K562 (cell line): ENCODE data around the gene CACNA1C. TPM values are rescaled to one million over a fixed set of nuclear protein-coding genes. Genes with fewer than 3 reads are reported as not detected.

Experiments used
- ATAC-seq: fragments of 200-7000 bp; cut with Tn5 transposase; 3 replicates; pipeline ENCODE4 v1.9.1; 2020; ENCODE audit warnings: moderate library complexity
- BruUV-seq: library from RNA; stranded (reverse); fragments of 400-500 nt; replicated peaks from 2 replicates; lab custom pipeline; 2021; lab: Mats Ljungman, UMichigan
- CTCF ChIA-PET: fragments of 300-600 bp; formaldehyde crosslinking; extraction: SDS; loops from one replicate; lab custom pipeline; 2021; ENCODE audit warnings: low intra/inter-chr PET ratio; lab: Yijun Ruan, JAX
- POLR2A ChIA-PET: fragments of 300-600, 350-650 bp; sonication (Branson Sonifier 250); formaldehyde crosslinking; extraction: SDS; loops from one replicate; lab custom pipeline; 2021; ENCODE audit warnings: antibody characterized with exemption, inconsistent platforms; lab: Yijun Ruan, JAX
- DNase-seq, 4 experiments: peaks; one replicate each; pipeline versions ENCODE4 v3.0.0 to v3.0.0-alpha.2; 2011 to 2018; ENCODE audit warnings: low spot score in 3 of 4, mixed read lengths in 3 of 4; ENCODE audit errors: extremely low read depth in 1 of 4
- FAIRE-seq: peaks from 2 replicates; lab custom pipeline; 2011; peaks lifted over from hg19 to GRCh38; lab: Jason Lieb, UNC
- H2AFZ ChIP-seq: 2 replicates; pipeline ENCODE4 v1.6.0; 2011; ENCODE audit warnings: low read depth, low read length, control low read depth, inconsistent platforms
- H3K27ac ChIP-seq: fragments of 200-600 bp; 3 replicates; pipeline ENCODE4 v1.8.0; 2011; ENCODE audit warnings: low read depth, mild to moderate bottlenecking, control low read depth, inconsistent platforms, low read length, moderate library complexity, mixed read lengths; ENCODE audit errors: extremely low read depth
- H3K27me3 ChIP-seq, 2 experiments: fragments of 300-600 bp in 1 of 2; 2 replicates in 1 of 2; 3 replicates in 1 of 2; pipeline versions ENCODE4 v1.6.0 to v1.8.0; 2011; ENCODE audit warnings: inconsistent platforms in 2 of 2, low read length in 2 of 2, mild to moderate bottlenecking in 1 of 2, mixed read lengths in 1 of 2, moderate library complexity in 1 of 2; ENCODE audit not compliant: control insufficient read depth in 2 of 2, insufficient read depth in 2 of 2
- H3K36me3 ChIP-seq: fragments of 300-600 bp; 3 replicates; pipeline ENCODE4 v1.8.0; 2011; ENCODE audit warnings: mild to moderate bottlenecking, low read length, inconsistent platforms; ENCODE audit not compliant: control insufficient read depth, insufficient read depth
- H3K4me1 ChIP-seq, 2 experiments: fragments of 200-600 bp in 1 of 2; replicated peaks in 1 of 2; 2 replicates in 1 of 2; 3 replicates in 1 of 2; pipeline versions ENCODE4 v1.5.1 to v1.8.0; 2011; ENCODE audit warnings: inconsistent platforms in 2 of 2, low read length in 2 of 2, mild to moderate bottlenecking in 1 of 2, mixed read lengths in 1 of 2, moderate library complexity in 1 of 2; ENCODE audit not compliant: control insufficient read depth in 2 of 2, insufficient read depth in 2 of 2
- H3K4me2 ChIP-seq: 2 replicates; pipeline ENCODE4 v1.6.1; 2011; ENCODE audit warnings: low read length, control low read depth, inconsistent platforms, mixed read lengths; ENCODE audit not compliant: insufficient read depth
- H3K4me3 ChIP-seq: fragments of 200-600 bp; sonication (generic), shearing (Covaris generic); 2 replicates; pipeline ENCODE4 v1.5.1; 2016; ENCODE audit warnings: control low read depth, inconsistent platforms
- H3K79me2 ChIP-seq: fragments of 200-600 bp; 3 replicates; pipeline ENCODE4 v1.8.0; 2011; ENCODE audit warnings: low read length, inconsistent platforms; ENCODE audit not compliant: control insufficient read depth, insufficient read depth
- H3K9ac ChIP-seq, 2 experiments: 2 replicates each; pipeline versions ENCODE4 v1.6.0 to v1.6.1; 2011; ENCODE audit warnings: low read depth in 2 of 2, low read length in 2 of 2, control low read depth in 1 of 2, inconsistent platforms in 1 of 2, mild to moderate bottlenecking in 1 of 2, mixed read lengths in 1 of 2; ENCODE audit not compliant: insufficient read depth in 1 of 2
- H3K9me1 ChIP-seq: one replicate; pipeline ENCODE4 v1.6.0; 2011; ENCODE audit warnings: inconsistent platforms, mild to moderate bottlenecking, low read length, moderate library complexity; ENCODE audit not compliant: control insufficient read depth, insufficient read depth
- H3K9me3 ChIP-seq: replicated peaks from 2 replicates; pipeline ENCODE4 v1.5.1; 2011; ENCODE audit warnings: low read depth, low read length, inconsistent platforms; ENCODE audit not compliant: control insufficient read depth, insufficient read depth
- H4K20me1 ChIP-seq: replicated peaks from 2 replicates; pipeline ENCODE4 v1.6.1; 2011; ENCODE audit warnings: low read length, inconsistent platforms, mixed read lengths; ENCODE audit not compliant: control insufficient read depth, insufficient read depth
- GATA2 ChIP-seq: sonication (generic); formaldehyde crosslinking; IDR thresholded peaks from 2 replicates; pipeline ENCODE4 v1.4.0; 2020; ENCODE audit warnings: mild to moderate bottlenecking, missing genetic modification reagents
- KDM2B ChIP-seq: fragments of 250-450 bp; sonication (Bioruptor Pico); IDR thresholded peaks from 2 replicates; pipeline ENCODE4 v1.8.0; 2021; ENCODE audit warnings: mild to moderate bottlenecking, moderate library complexity
- LARP7 ChIP-seq: fragments of 450-650 bp; IDR thresholded peaks from 2 replicates; pipeline ENCODE4 v1.6.1; 2016
- RHOXF2B ChIP-seq: fragments of 250-450 bp; sonication (Bioruptor Pico); conservative IDR thresholded peaks from 2 replicates; pipeline ENCODE4 v1.5.1; 2021
- SRSF7 ChIP-seq: fragments of 200-400 bp; formaldehyde crosslinking; optimal IDR thresholded peaks from 2 replicates; pipeline ENCODE3; 2017; ENCODE audit warnings: mild to moderate bottlenecking, low read depth, low read length
- ZNF398 ChIP-seq: fragments of 250-450 bp; sonication (Bioruptor Pico); IDR thresholded peaks from 2 replicates; pipeline ENCODE4 v1.8.0; 2021; ENCODE audit warnings: moderate library complexity, mild to moderate bottlenecking, inconsistent platforms
- ZNF407 ChIP-seq: fragments of 450-650 bp; IDR thresholded peaks from 2 replicates; pipeline ENCODE4 v1.6.1; 2016; ENCODE audit warnings: low read depth
- WGBS: fragments of 100-300 bp; shearing (Covaris generic); methylation state at CpG from one replicate; pipeline ENCODE4 v1.1.6; 2016; ENCODE audit warnings: low coverage, mixed read lengths; ENCODE audit not compliant: insufficient coverage; ENCODE audit errors: missing lambda C conversion rate; 5-methylcytosine and 5-hydroxymethylcytosine counted together
- in situ Hi-C: fragments of 300-500 bp; cut with MboI; formaldehyde crosslinking; loops from 4 replicates; pipeline ENCODE4 v1.15.0; 2018; ENCODE audit warnings: inconsistent platforms, mixed read lengths
- intact Hi-C: fragments of 100-400 bp; cut with micrococcal nuclease; formaldehyde crosslinking; loops from 2 replicates; pipeline ENCODE4 v1.14.2; 2022
- polyA plus RNA-seq, 8 experiments: library from polyadenylated mRNA; depleted of rRNA in 4 of 8; stranded (reverse) in 5 of 8; unstranded in 3 of 8; fragments of >200 nt; fragmentation: Nextera tagmentation in 2 of 8; fragmentation: Illumina TruSeq in 1 of 8; extraction: Ambion mirVana in 2 of 8; extraction: Trizol in 1 of 8; gene quantifications; 2 replicates each; pipeline versions ENCODE4 v1.2.1 to v1.2.3, GENCODE V29; 2011 to 2014; ENCODE audit warnings: inconsistent platforms in 1 of 8, missing spikeins in 1 of 8
- total RNA-seq, 7 experiments: library from RNA; depleted of rRNA in 6 of 7; stranded (reverse); fragments of >200 nt in 6 of 7; fragmentation: Illumina TruSeq in 2 of 7; extraction: Trizol in 2 of 7; gene quantifications; 2 replicates each; pipeline versions ENCODE4 v1.2.1 to v1.2.3, GENCODE V29; 2011 to 2021; ENCODE audit warnings: low replicate concordance in 1 of 7
- TF ChIP-seq, protein P1 (sequence below): fragments of 250-450 bp; sonication (Bioruptor Pico); IDR thresholded peaks from 2 replicates; pipeline ENCODE4 v1.6.1; 2021; ENCODE audit warnings: mild to moderate bottlenecking
- TF ChIP-seq, protein P2 (sequence below): fragments of 250-450 bp; sonication (Bioruptor Pico); IDR thresholded peaks from 2 replicates; pipeline ENCODE4 v1.8.0; 2022; ENCODE audit warnings: inconsistent platforms

CACNA1C gene
- total and polyA plus RNA-seq, 9 of the 15 experiments (the other 6 are each of a cell fraction or from before 2014, with no cell fraction given) = not detected

- TF ChIP-seq, protein P1, sequence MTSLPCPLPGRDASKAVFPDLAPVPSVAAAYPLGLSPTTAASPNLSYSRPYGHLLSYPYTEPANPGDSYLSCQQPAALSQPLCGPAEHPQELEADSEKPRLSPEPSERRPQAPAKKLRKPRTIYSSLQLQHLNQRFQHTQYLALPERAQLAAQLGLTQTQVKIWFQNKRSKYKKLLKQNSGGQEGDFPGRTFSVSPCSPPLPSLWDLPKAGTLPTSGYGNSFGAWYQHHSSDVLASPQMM (CRISPR knock-in tag) = no peak
- TF ChIP-seq LARP7 = no peak
- TF ChIP-seq, all 486 proteins: peak for 0
These were observed 362.8 kb downstream of the CACNA1C start (continued) for GRCh38 chr12:2415568-2415944.

GRCh38 chr12:2416158-2416557, 363.4 kb downstream of the CACNA1C start:
- ChIA-PET POLR2A (no interaction called here), CTCF (no interaction called here)
- Histone ChIP-seq H3K9me1 (no peaks in the 10 kb centered on the region), H3K4me3 (no peak overlapping the region), H3K36me3 (no peaks in the 10 kb centered on the region), H3K9ac (no peak overlapping the region), H3K27me3 (peaks cover 4 to 36% of the 10 kb centered on the region in 2 experiments; a peak in 4 of 5 replicates), H3K27ac (no peak overlapping the region), H3K79me2 (no peaks in the 10 kb centered on the region), H3K9me3 (no peaks in the 10 kb centered on the region), H3K4me2 (no peak overlapping the region), H2AFZ (no peak overlapping the region), H3K4me1 (no peaks in the 10 kb centered on the region), H4K20me1 (no peaks in the 10 kb centered on the region)
- ATAC-seq = no peak
- intact Hi-C loops (no loop called here), in situ Hi-C loops (no loop called here)
- WGBS = 0% methylated on average over 6 of the region's 8 CpGs
- no TSS peak for BruUV-seq
- FAIRE-seq = no peak
- no peak for DNase-seq
- TF ChIP-seq ZNF407 (no peak), ZNF398 (CRISPR knock-in tag) (no peak), KDM2B (CRISPR knock-in tag) (no peak), SRSF7 (no peak), RHOXF2B (CRISPR knock-in tag) (no peak), GATA2 (CRISPR knock-in tag) (no peak)
- TF ChIP-seq, protein P2, sequence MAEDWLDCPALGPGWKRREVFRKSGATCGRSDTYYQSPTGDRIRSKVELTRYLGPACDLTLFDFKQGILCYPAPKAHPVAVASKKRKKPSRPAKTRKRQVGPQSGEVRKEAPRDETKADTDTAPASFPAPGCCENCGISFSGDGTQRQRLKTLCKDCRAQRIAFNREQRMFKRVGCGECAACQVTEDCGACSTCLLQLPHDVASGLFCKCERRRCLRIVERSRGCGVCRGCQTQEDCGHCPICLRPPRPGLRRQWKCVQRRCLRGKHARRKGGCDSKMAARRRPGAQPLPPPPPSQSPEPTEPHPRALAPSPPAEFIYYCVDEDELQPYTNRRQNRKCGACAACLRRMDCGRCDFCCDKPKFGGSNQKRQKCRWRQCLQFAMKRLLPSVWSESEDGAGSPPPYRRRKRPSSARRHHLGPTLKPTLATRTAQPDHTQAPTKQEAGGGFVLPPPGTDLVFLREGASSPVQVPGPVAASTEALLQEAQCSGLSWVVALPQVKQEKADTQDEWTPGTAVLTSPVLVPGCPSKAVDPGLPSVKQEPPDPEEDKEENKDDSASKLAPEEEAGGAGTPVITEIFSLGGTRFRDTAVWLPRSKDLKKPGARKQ (CRISPR knock-in tag) = no peak
